IMR-90 (cell line): ENCODE measurements around the gene ENOX2. TPM values are rescaled to one million over a fixed set of nuclear protein-coding genes. Genes with fewer than 3 reads are reported as not detected.

Experiments
- ATAC-seq: fragments of 200-7000 bp; cut with Tn5 transposase; 2 replicates; pipeline ENCODE4 v1.9.1; 2020; ENCODE audit warnings: low read depth, mild to moderate bottlenecking, moderate library complexity
- BruUV-seq: library from RNA; stranded (reverse); fragments of 400-500 nt; replicated peaks from 2 replicates; lab custom pipeline; 2021; lab: Mats Ljungman, UMichigan
- CTCF ChIA-PET: fragments of 300-600 bp; formaldehyde crosslinking; extraction: SDS; loops from one replicate; lab custom pipeline; 2021; ENCODE audit warnings: antibody characterized with exemption; lab: Yijun Ruan, JAX
- POLR2A ChIA-PET: fragments of 300-600 bp; sonication (Branson Sonifier 250); formaldehyde crosslinking; loops from one replicate; lab custom pipeline; 2022; ENCODE audit warnings: antibody characterized with exemption; ENCODE audit not compliant: unreplicated experiment; lab: Charles Lee
- DNase-seq: peaks from one replicate; pipeline ENCODE4 v3.0.0; 2013
- H2AFZ ChIP-seq: replicated peaks from 2 replicates; pipeline ENCODE3; 2013; ENCODE audit warnings: low read length, mild to moderate bottlenecking; ENCODE audit not compliant: poor library complexity
- H2AK5ac ChIP-seq: 2 replicates; pipeline ENCODE4 v1.6.1; 2013; ENCODE audit warnings: low read depth, low read length, inconsistent platforms
- H2AK9ac ChIP-seq: replicated peaks from 2 replicates; pipeline ENCODE3; 2013; ENCODE audit warnings: mild to moderate bottlenecking, low read depth, low read length, moderate library complexity; ENCODE audit not compliant: poor library complexity
- H2BK120ac ChIP-seq: 2 replicates; pipeline ENCODE4 v1.6.1; 2013; ENCODE audit warnings: low read depth, low read length, inconsistent platforms
- H2BK15ac ChIP-seq: 3 replicates; pipeline ENCODE4 v1.6.1; 2013; ENCODE audit warnings: low read depth, low read length, inconsistent platforms
- H2BK20ac ChIP-seq: 2 replicates; pipeline ENCODE4 v1.6.1; 2013; ENCODE audit warnings: low read depth, mild to moderate bottlenecking, inconsistent platforms, low read length, moderate library complexity
- H2BK5ac ChIP-seq: 2 replicates; pipeline ENCODE4 v1.6.1; 2013; ENCODE audit warnings: mild to moderate bottlenecking, low read depth, low read length, inconsistent platforms; ENCODE audit not compliant: poor library complexity, severe bottlenecking
- H3K14ac ChIP-seq: replicated peaks from 2 replicates; pipeline ENCODE4 v1.6.1; 2013; ENCODE audit warnings: low read depth, low read length, inconsistent platforms
- H3K18ac ChIP-seq: 2 replicates; pipeline ENCODE4 v1.6.1; 2013; ENCODE audit warnings: low read depth, low read length, control low read depth
- H3K23ac ChIP-seq: 2 replicates; pipeline ENCODE4 v1.6.1; 2013; ENCODE audit warnings: low read depth, low read length, inconsistent platforms
- H3K27ac ChIP-seq: 2 replicates; pipeline ENCODE4 v1.5.1; 2013; ENCODE audit warnings: mild to moderate bottlenecking, control low read depth, low read length; ENCODE audit not compliant: insufficient read depth
- H3K27me3 ChIP-seq: 2 replicates; pipeline ENCODE4 v1.6.1; 2013; ENCODE audit warnings: low read length; ENCODE audit not compliant: control insufficient read depth, insufficient read depth
- H3K36me3 ChIP-seq: 2 replicates; pipeline ENCODE4 v1.6.1; 2013; ENCODE audit warnings: low read length, mixed read lengths; ENCODE audit not compliant: control insufficient read depth, insufficient read depth
- H3K4ac ChIP-seq: 2 replicates; pipeline ENCODE4 v1.6.1; 2013; ENCODE audit warnings: low read depth, low read length, inconsistent platforms
- H3K4me1 ChIP-seq: 2 replicates; pipeline ENCODE4 v1.6.1; 2013; ENCODE audit warnings: low read length, mixed read lengths; ENCODE audit not compliant: control insufficient read depth, insufficient read depth
- H3K4me2 ChIP-seq: 2 replicates; pipeline ENCODE4 v1.6.1; 2013; ENCODE audit warnings: low read depth, mild to moderate bottlenecking, control low read depth, low read length, moderate library complexity
- H3K4me3 ChIP-seq: 2 replicates; pipeline ENCODE4 v1.5.1; 2013; ENCODE audit warnings: low read depth, mild to moderate bottlenecking, control low read depth, low read length, moderate library complexity; ENCODE audit not compliant: insufficient read depth
- H3K56ac ChIP-seq: 2 replicates; pipeline ENCODE4 v1.6.1; 2013; ENCODE audit warnings: low read length, inconsistent platforms; ENCODE audit not compliant: insufficient read depth; ENCODE audit errors: extremely low read depth
- H3K79me1 ChIP-seq, 2 experiments: 2 replicates each; pipeline ENCODE4 v1.6.1; 2013; ENCODE audit warnings: low read length in 2 of 2, inconsistent platforms in 1 of 2, low read depth in 1 of 2
- H3K9ac ChIP-seq: 2 replicates; pipeline ENCODE4 v1.6.1; 2013; ENCODE audit warnings: low read depth, low read length, control low read depth
- H3K9me1 ChIP-seq: 2 replicates; pipeline ENCODE4 v1.6.1; 2013; ENCODE audit warnings: low read length, inconsistent platforms; ENCODE audit not compliant: insufficient read depth
- H3K9me3 ChIP-seq: 2 replicates; pipeline ENCODE4 v1.6.1; 2013; ENCODE audit warnings: low read length; ENCODE audit not compliant: control insufficient read depth, insufficient read depth
- H4K20me1 ChIP-seq: 2 replicates; pipeline ENCODE4 v1.6.1; 2013; ENCODE audit warnings: low read length, inconsistent platforms; ENCODE audit not compliant: insufficient read depth
- H4K5ac ChIP-seq: 2 replicates; pipeline ENCODE4 v1.6.1; 2013; ENCODE audit warnings: mild to moderate bottlenecking, low read depth, low read length, control low read depth
- H4K8ac ChIP-seq, 2 experiments: 2 replicates each; pipeline ENCODE4 v1.6.1; 2013; ENCODE audit warnings: low read depth in 2 of 2, low read length in 2 of 2, control low read depth in 1 of 2, inconsistent platforms in 1 of 2
- H4K91ac ChIP-seq: 2 replicates; pipeline ENCODE4 v1.6.1; 2013; ENCODE audit warnings: low read depth, low read length, inconsistent platforms; ENCODE audit not compliant: insufficient read depth
- FOS ChIP-seq: fragments of 150-350 bp; IDR thresholded peaks from 2 replicates; pipeline ENCODE4 v1.6.1; 2016; ENCODE audit warnings: low read depth, low read length
- MAFK ChIP-seq: IDR thresholded peaks from 2 replicates; pipeline ENCODE4 v1.6.1; 2012; ENCODE audit warnings: low read depth, low read length, improper control_type of control experiment
- WGBS, 2 experiments: methylation state at CpG; one replicate each; pipeline versions ENCODE4 v1.1.5 to v1.1.7; 2013; ENCODE audit warnings: missing lambda C conversion rate in 2 of 2; ENCODE audit not compliant: insufficient read length in 1 of 2; ENCODE audit errors: extremely low coverage in 2 of 2; 5-methylcytosine and 5-hydroxymethylcytosine counted together
- dilution Hi-C: fragments of 300-500 bp; cut with HindIII; formaldehyde crosslinking; loops from one replicate; pipeline ENCODE4 v1.14.3; 2018; ENCODE audit warnings: low sequenced_read_pairs; ENCODE audit not compliant: unreplicated experiment
- in situ Hi-C: fragments of 300-500 bp; cut with MboI; formaldehyde crosslinking; loops from 3 replicates; pipeline ENCODE4 v1.14.3; 2019; ENCODE audit warnings: low sequenced_read_pairs, inconsistent platforms, mixed read lengths
- intact Hi-C: fragments of 100-400 bp; cut with micrococcal nuclease; formaldehyde crosslinking; loops from 2 replicates; pipeline ENCODE4 v1.10.0; 2022
- polyA plus RNA-seq, 3 experiments: library from polyadenylated mRNA; depleted of rRNA; stranded (reverse); fragments of >200 nt; gene quantifications; 2 replicates each; pipeline ENCODE4 v1.2.3, GENCODE V29; 2012; ENCODE audit warnings: low replicate concordance in 1 of 3
- total RNA-seq: library from RNA; depleted of rRNA; stranded (reverse); fragments of >200 nt; gene quantifications from 2 replicates; pipeline ENCODE4 v1.2.3, GENCODE V29; 2012

The ENOX2 gene
- total and polyA plus RNA-seq, 2 of the 4 experiments (the other 2 are of a cell fraction) = 6.3 to 11.8 TPM

DNA sequence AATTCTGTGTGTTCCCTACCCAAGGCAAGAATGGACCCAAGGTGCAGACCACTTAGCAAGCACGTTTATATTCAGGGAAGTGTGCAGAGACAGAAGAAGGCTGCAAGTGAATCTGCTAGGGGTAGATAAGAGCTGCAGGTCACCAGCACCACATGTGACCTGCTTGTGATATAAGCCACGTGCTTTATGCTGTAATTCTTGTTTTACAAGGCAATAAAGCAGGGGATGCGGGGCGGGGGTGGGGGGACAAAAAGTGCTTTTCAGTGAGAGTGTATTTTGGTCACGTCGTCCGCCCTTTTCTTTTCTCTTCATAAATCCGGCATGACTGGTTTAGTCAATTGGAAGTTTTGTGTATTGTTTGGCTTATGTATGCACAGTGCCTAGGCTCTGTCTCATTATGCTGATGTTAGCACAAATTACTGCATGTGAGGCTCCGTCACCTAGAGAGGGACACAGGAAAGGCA is 308.5 kb downstream of the ENOX2 start:
- Histone ChIP-seq H3K4me1 (no peaks in the 10 kb centered on the region), H3K4me3 (no peak overlapping the region), H3K9me3 (no peaks in the 10 kb centered on the region), H2BK20ac (no peak overlapping the region), H3K4me2 (no peak overlapping the region), H2BK120ac (no peak overlapping the region), H3K27ac (no peak overlapping the region), H2AK5ac (no peak overlapping the region), H2AFZ (no peak overlapping the region), H3K79me1 (no peaks in the 10 kb centered on the region), H4K8ac (no peak overlapping the region), H2BK5ac (no peak overlapping the region), H3K56ac (no peak overlapping the region), H3K14ac (no peak overlapping the region), H3K9ac (no peak overlapping the region), H2AK9ac (no peak overlapping the region), H3K4ac (no peak overlapping the region), H3K18ac (no peak overlapping the region), H3K9me1 (no peaks in the 10 kb centered on the region), H4K91ac (no peak overlapping the region), H4K20me1 (no peaks in the 10 kb centered on the region), H3K27me3 (peaks cover 2% of the 10 kb centered on the region), H3K23ac (no peak overlapping the region), H3K36me3 (no peaks in the 10 kb centered on the region), H2BK15ac (no peak overlapping the region), H4K5ac (no peak overlapping the region)
- no peak for ATAC-seq
- in situ Hi-C loops (no loop called here), intact Hi-C loops (no loop called here), dilution Hi-C loops (no loop called here)
- BruUV-seq = no TSS peak
- ChIA-PET CTCF (no interaction called here), POLR2A (no interaction called here)
- 25% methylated on average over 4 of the region's 9 CpGs; no CpG with 5 or more reads in 1 of the 2 experiments for WGBS, 2 experiments
- peak; percentile 78 for TF ChIP-seq MAFK
- TF ChIP-seq FOS = no peak
- no peak for DNase-seq
